Measurements from ENCODE around the gene AXIN1.
"Not testable (repeated sequence)": the region's sequence is repeated elsewhere in the genome, so short reads cannot be mapped to it uniquely, and the experiment has no call there.

AXIN1 gene

DNA sequence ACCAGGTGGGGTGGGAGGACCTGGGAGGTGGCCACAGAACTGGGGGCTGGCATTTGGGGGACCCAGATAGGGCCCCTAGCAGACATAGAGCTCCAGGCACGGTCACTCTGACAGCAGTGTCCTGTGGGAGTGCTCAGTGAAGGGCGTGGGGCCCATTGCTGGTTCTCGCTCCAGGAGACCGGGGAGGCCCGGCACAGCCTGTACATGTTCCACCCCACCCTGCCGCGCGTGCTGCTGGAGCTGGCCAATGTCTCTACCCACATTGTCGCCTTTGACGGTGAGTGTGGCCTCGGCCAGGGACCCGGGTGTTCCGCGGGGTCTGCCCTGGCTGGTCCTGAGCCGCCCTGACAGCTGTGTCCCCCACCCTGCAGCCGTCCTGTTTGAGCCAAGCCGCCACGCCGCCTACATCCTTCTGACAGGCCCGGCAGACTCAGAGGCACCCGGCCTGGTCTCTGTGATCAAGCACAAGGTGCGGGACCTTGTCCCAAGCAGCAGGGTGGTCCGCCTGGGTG is 88.0 kb downstream of the AXIN1 start:
- DNase-seq, result no peak

DNA sequence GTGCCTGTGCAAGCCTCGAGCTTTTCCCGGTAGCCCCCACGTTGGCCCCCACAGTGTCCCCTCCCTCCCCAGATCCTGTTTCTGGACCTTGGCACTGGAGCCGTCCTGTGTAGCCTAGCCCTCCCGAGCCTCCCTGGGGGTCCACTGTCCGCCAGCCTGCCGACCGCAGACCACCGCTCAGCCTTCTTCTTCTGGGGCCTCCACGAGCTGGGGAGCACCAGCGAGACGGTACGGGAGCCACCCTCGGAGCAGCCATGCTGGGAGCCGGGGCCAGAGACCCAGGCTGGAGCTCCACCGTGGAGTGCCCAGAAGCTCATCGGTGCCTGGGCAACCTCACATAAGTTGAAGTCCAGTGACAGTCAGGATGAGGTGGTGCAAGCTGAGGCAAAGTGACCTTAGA is 88.6 kb downstream of the AXIN1 start:
- no peak for DNase-seq

DNA sequence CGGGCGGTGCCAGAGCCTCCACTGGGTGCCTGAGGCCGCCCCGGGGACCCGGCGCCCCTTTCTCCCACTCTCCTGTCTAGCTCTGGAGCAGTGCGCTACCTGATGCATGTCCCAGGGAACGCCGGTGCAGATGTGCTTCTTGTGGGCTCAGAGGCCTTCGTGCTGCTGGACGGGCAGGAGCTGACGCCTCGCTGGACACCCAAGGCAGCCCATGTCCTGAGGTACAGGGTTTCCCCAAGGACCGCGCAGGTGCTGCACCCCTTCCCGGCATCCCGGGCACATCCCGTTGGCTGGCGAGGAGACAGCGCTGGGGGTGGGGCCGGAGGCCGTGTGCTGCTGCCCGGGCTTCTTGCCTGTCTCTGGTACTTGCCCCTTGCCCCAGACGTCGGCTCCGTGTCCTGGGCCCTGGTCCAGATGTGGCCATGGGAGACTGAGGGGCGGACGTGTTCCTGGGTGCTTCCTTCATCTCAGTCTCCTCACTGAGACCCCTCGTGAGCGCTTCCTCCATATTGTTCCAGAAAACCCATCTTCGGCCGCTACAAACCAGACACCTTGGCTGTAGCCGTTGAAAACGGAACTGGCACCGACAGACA is 89.2 kb downstream of the AXIN1 start:
- DNase-seq, result no peak

DNA sequence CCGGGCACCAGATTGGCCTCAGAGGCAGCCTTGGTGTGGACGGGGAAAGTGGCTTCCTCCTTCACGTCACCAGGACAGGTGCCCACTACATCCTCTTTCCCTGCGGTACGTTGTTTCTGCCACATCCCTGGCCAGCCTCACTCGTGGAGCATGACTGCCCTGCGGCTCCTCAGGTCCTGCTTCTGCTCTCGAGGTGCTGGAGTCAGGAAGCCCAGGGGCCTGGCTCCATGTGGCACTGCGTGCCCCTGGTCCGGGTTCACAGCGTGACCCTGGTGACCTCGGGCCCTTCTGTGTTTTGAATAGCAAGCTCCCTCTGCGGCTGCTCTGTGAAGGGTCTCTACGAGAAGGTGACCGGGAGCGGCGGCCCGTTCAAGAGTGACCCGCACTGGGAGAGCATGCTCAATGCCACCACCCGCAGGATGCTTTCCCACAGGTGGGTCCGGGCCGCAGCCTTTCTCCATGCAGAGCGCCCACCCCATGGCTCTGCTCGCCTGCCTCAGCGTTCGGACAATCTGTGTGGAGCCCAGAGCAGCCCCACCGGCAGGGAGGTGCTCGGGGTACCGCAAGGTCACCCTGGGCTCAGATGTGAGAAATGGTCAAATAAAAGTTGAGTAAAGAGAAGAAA is 90.3 kb downstream of the AXIN1 start:
- no peak for DNase-seq

DNA sequence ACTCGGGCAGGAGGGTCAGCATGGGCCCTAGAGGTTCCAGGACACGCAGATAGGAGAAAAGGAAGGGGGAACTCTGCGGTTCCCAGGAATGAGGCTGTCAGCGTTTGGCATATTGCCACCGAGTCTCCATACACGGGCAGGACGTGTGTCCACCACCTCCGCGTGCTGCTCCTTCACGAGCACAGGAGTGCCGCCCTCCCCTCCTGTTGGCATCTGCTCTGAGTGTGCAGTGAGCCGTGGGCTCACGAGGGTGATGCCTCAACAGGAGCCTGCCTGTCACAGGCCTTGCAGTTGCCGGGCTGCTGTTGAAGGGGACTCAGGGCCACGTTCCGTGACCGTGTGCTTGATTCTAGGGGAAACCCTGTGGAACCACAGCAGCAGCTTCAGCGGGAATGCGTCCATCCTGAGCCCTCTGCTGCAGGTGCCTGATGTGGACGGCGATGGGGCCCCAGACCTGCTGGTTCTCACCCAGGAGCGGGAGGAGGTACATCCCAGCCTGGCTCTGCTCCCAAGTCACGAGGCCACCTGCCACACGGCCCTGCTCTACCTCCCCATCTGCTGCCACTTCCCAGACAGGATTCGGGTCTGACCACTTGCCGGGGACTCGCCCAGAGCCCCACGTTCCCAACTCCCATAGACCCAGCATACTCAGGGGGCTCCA is 91.4 kb downstream of the AXIN1 start:
- no peak for DNase-seq

DNA sequence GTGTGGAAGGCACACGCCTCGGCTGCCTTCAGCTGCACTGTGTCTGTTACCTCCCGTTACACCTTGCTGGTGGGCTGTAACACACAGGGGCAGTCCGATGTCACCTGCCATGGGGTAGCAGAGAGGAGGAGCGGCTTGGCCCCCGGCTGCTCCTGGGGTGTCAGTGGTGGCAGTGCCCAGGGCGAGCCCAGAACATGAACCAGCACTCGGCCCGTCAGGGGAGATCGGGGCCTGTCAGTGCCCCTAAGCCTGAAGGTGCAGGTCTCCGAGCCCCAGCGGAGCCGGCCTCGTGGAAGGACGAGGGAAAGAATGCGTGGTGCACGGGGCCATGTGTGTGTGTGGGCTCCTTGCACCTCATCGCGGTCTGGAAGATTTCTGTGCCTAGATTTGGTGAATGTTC is 92.2 kb downstream of the AXIN1 start:
- DNase-seq, result no peak

DNA sequence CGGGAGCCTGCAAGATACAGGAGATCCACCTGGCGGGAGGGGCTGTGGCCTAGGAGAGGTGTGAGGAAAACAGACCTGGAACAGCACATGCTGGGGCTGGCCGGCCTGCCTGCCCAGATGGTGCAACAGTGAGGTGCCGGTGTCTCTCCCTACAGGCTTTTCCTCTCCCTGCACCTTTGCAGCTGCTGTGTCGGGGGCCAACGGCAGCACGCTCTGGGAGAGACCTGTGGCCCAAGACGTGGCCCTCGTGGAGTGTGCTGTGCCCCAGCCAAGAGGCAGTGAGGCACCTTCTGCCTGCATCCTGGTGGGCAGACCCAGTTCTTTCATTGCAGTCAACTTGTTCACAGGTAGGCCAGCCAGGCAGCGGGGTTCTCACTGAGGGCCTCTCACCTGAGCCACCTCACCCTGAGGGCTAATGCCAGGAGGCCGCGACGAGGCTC is 92.7 kb downstream of the AXIN1 start:
- DNase-seq, result no peak

DNA sequence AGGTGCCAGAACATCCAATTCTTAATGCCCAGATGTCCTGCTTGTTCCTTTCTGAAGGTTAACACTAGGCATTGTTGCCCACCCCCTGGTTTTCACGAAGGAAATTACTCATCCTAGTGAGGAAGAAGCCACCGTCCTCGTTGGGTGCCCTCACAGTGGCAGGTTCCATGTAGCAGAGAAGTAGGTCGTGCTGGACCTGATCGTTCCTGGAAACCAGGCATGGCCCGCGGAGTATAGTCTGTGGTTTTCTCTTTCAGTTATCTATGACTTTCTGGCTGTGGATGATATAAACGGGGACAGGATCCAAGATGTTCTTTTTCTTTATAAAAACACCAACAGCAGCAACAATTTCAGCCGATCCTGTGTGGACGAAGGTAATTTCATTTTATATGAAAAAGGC is 93.3 kb downstream of the AXIN1 start:
- DNase-seq, result no peak

DNA sequence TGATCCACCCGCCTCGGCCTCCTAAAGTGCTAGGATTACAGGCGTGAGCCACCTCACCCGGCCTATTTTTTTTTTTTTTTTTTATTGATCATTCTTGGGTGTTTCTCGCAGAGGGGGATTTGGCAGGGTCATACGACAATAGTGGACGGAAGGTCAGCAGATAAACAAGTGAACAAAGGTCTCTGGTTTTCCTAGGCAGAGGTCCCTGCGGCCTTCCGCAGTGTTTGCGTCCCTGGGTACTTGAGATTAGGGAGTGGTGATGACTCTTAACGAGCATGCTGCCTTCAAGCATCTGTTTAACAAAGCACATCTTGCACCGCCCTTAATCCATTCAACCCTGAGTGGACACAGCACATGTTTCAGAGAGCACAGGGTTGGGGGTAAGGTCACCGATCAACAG is 94.4 kb downstream of the AXIN1 start:
- not testable (repeated sequence) for DNase-seq

DNA sequence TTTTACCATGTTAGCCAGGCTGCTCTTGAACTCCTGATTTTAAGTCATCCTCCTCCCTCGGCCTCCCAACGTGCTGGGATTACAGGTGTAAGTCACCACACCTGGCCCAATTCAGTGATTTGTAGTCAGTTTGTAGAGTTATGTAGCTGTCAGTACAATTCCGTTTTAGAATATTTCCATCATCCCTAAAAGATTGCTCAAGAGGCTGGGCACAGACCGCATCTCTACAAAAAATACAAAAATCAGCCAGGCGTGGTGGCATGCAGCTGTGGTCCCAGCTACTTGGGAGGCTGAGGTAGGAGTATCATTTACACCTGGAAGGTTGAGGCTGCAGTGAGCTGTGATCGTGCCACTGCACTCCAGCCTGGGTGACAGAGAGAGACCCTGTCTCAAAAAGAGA is 97.3 kb downstream of the AXIN1 start:
- no peak for DNase-seq

DNA sequence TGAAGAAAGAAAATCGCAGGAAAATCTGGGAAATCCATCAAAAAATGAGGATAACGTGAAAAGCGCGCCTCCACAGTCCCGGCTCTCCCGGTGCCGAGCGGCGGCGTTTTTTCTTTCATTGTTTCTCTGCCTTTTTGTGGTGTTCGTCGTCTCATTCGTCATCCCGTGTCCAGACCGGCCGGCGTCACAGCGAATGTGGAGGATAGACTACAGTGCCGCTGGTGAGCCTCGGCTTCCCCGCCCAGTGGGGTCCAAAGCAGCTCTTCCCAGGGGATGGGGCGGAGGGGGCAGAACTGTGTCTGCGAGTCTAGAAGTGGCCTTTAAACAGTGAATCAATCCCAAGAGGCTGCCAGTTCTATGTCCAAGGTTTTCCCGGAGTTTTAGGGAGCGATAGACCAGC is 98.1 kb downstream of the AXIN1 start:
- DNase-seq, result no peak

DNA sequence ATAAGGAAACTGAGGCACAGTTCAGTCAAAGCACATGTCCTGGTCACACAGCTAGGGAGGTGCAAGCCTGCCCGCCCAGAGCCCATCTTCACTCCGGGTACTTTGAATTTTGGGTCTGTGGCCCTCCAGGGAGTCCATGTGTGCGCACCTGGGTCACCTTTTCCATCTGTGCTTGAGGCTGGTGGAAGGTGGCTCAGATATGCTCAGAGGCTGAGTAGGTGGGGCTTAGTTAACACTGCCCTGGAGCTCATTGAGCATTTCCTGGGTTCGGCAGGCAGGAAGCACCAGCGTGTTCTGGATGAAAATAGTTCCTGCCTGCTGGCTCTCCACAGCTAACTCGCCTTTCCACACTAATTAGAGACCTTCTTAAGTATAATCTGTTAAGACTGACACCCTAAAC is 98.7 kb downstream of the AXIN1 start:
- no peak for DNase-seq

DNA sequence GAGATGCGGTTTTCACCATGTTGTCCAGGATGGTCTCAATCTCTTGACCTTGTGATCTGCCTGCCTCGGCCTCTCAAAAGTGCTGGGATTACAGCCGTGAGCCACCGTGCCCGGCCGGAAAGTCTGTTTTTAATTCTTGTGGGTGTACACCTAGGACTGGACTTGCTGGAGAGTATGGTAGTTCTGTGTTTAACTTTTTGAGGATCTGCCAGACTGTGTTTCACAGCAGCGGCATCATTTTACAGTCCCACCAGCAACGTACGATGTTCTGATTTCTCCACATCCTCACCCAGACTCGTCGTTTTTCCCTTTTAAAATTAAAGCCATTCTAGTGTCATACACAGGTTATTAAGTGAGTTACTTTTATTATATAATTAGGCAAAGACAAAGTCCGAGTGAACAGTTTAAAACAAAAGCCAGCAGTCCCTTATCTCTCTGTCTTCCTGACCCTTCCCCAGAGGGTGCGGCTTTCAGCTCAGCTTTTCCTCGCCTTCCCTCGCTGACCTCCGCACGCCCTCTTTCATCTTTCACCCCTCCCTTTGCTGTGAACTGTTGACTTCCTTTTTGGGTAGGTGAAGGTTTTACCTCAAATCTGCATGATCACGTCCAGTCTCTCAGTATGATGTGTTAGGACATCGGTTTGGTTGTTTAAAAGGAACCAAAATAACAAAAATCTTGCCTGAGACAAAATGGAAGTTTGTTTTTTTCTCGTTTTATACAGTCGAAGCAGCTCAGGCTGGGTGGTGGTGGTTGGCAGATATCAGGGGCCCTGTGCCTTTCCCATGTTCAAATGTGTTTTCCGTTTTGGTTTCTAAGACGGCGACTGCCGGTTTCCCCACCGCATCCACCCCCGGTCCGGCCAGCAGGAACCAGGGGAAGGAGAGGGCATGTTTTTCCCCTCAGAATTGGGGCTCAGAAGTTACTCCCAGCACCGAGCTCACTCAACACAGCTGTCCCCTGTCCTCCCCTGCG is 99.9 kb downstream of the AXIN1 start:
- DNase-seq, result no peak

DNA sequence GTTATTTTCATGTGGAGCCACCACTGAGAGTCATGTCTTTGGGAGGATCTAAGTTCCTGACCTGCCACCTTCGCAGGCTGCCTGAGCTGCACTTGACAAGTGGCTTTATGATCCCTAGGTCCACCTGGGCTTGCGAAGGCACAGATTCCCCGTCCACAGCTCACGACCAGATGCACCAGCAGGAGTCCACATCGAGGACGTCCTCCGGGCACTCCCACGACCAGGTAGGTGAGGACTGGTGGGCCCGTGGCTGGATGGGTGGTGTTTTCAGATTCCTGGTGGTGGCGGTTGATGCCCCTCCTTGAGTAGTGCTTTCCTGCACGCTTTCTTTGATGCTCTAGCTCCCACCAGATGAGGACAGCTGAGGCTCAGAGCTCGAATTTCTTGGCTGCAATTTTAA is 103.1 kb downstream of the AXIN1 start:
- no peak for DNase-seq

DNA sequence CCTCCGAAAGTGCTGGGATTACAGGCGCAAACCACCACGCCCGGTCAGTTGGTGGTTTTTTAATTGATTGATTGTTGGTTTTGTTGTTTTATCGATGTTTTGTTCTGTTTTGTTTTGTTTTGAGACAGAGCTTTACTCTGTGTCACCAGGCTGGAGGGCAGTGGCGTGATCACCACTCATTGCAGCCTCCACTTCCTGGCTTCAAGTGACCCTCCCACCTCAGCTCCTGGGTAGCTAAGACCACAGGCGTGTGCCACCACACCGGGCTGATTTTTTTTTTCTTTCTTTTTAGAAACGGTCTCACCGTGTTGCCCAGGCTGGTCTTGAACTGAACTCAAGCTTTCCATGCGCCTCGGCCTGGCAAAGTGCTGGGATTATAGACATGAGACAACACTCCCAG is 105.5 kb downstream of the AXIN1 start:
- no peak for DNase-seq

DNA sequence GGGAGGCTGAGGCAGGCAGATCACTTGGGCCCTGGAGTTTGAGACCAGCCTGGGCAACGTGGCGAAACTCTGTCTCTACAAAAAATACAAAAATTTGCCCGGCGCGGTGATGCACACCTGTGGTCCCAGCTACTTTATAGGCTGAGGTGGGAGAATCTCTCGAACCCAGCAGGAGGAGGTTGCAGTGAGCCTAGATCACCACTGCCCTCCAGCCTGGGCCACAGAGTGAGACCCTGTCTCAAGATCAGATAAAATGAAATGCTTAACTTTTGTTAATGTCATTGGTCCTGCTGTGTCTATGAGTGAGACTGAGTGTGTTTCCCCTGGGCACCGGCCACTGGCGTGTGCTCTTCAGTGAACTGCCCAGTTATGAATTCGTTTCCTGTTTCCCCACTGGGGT is 107.4 kb downstream of the AXIN1 start:
- DNase-seq, result no peak

DNA sequence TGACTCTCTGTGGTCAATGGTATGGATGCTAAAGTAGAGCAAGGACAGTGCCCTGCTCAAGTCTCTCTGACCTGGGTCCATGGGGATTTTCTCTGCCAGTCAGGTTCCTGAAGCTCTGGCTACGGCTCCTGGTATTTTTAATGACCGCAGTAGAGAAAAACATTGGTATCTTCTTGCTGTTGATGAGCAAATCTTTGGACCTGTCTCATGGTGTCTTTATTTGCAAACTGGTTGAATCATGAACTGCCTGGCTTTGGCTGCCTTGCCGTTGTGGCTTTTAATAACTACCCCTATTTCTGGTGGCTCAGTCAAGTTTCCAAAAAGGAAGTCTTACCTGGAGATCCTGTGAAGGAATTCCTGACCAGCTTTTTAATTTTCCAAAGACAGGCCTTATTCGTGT is 109.2 kb downstream of the AXIN1 start:
- DNase-seq, result no peak

DNA sequence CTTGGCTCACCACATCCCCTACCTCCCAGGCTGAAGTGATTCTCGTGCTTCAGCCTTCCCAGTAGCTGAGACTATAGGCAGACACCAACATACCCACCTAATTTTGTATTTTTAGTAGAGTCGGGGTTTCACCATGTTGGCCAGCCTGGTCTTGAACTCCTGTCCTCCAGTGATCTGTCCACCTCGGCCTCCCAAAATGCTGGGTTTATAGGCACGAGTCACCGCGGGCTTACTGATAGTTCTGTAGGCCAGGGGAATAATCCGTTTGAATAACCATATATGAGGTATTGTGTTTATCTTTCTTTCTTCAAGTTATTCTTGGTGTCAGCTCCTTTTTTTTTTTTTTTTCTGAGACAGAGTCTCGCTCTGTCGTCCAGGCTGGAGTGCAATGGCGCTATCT is 110.2 kb downstream of the AXIN1 start:
- no peak for DNase-seq

DNA sequence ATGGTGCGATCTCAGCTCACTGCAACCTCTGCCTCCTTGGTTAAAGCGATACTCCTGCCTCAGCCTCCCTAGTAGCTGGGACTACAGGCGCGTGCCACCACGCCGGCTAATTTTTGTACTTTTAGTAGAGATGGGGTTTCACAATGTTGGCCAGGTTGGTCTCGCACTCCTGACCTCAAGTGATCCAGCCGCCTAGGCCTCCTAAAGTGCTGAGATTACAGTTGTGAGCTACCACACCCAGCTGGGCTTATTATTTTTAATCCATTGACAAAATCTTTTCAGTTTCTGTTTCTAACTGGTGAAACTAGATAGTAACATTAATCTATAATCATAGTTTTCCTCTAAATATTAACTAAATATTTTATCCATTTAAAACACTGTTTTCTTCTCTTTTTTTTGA is 112.0 kb downstream of the AXIN1 start:
- no peak for DNase-seq

DNA sequence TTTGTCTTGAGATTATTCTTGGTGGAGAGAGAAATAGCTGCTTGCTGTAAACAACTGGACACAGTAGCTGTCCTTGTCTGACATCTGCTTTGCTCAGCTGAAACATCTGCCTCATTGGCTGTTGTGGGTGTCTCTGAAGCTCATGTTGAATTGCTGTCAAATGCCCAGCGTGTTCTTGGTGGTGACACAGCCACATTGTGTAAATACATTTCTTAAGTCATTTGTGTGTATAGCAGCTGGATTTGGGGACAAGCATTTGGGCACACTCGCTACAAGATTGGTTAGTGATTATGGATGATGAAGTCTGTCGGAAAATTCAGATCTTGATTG is 112.6 kb downstream of the AXIN1 start:
- no peak for DNase-seq
